Measurements from ENCODE around the gene SLC37A1. TPM values are rescaled to one million over a fixed set of nuclear protein-coding genes. Genes with fewer than 3 reads are reported as not detected.

Gene SLC37A1
- polyA plus RNA-seq, 1 experiment: 0.88 TPM

DNA sequence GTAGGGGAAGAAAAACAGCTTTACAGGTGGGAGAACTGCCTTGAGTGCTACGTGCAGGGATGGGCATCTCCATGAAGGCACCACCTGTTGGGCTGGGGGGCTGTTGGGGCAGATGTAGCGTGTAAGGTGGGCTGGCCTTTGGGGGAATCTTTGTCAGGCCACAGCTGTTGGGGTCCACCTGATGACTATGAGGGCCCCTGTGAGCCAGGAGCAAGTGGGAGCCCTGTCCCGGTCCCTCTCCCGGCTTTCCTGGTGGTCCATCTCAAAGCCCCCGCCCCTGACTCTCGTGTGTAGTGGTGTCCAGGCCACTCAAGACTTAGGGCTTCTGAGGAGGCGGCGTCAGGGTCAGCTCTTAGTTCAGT lies 13.5 kb downstream of the SLC37A1 start:
- no peak for DNase-seq (ENCODE audit: low read depth)
- Histone ChIP-seq H3K27me3 (ENCODE audit: control insufficient read depth, insufficient read depth, low read length) (0 out of 2 replicates have a peak, but pooled peaks cover 1% of the 10 kb centered on the region), H3K36me3 (ENCODE audit: control insufficient read depth, insufficient read depth, low read length) (no peaks in the 10 kb centered on the region), H3K4me3 (ENCODE audit: low read depth, low read length) (no peak overlapping the region)
- TF ChIP-seq, protein P1, sequence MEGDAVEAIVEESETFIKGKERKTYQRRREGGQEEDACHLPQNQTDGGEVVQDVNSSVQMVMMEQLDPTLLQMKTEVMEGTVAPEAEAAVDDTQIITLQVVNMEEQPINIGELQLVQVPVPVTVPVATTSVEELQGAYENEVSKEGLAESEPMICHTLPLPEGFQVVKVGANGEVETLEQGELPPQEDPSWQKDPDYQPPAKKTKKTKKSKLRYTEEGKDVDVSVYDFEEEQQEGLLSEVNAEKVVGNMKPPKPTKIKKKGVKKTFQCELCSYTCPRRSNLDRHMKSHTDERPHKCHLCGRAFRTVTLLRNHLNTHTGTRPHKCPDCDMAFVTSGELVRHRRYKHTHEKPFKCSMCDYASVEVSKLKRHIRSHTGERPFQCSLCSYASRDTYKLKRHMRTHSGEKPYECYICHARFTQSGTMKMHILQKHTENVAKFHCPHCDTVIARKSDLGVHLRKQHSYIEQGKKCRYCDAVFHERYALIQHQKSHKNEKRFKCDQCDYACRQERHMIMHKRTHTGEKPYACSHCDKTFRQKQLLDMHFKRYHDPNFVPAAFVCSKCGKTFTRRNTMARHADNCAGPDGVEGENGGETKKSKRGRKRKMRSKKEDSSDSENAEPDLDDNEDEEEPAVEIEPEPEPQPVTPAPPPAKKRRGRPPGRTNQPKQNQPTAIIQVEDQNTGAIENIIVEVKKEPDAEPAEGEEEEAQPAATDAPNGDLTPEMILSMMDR (IDR thresholded peaks at IDR 0.05; ENCODE audit: insufficient read depth, low read depth, low read length): no peak
- POLR2A ChIA-PET: no interaction called here
- CTCF ChIA-PET: interaction anchor here (0.9 to 1.1 kb wide), 2 partner anchors 9 to 12 kb away, joined by 3 to 4 read pairs; no protein-coding TSS in a partner anchor

DNA sequence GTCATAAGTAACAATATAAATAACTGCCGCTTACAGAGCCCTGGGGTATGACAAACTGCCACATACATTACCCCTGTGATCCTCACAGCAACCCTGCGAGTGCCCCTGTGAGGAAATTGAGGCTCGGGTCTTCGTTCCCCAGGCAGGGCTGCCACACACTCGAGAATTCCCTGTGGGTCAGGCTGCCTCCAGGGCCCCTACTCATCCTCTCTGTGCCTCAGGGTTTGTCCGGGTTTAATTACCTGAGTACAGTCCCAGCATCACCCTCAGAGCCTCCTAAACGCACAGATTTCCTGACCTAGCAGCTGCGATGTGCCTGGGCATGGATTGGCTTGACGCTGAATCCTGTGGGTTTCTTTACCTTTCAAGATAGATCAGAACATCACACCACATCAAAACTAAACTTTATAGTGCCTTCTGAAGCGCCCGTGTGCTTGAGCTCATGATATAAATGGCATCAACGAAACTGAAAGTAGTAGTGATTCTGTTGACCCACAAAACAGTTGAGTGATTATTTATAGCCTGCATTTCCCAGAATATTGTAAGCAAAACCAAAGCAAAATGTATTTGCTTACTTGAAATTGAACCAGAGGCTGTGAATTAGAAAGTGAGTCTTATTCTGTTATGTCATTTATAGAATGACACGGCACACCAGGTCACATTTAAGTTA lies 14.0 kb downstream of the SLC37A1 start:
- Histone ChIP-seq H3K36me3 (ENCODE audit: control insufficient read depth, insufficient read depth, low read length) (no peaks in the 10 kb centered on the region), H3K27me3 (ENCODE audit: control insufficient read depth, insufficient read depth, low read length) (0 out of 2 replicates have a peak, but pooled peaks cover 1% of the 10 kb centered on the region), H3K4me3 (ENCODE audit: low read depth, low read length) (no peak overlapping the region)
- DNase-seq (ENCODE audit: low read depth): no peak
- ChIA-PET POLR2A (no interaction called here), CTCF (interaction anchor here (0.9 to 1.1 kb wide), 2 partner anchors 9 to 12 kb away, joined by 3 to 4 read pairs; no protein-coding TSS in a partner anchor)
- TF ChIP-seq, protein P1 (IDR thresholded peaks at IDR 0.05; ENCODE audit: insufficient read depth, low read depth, low read length): no peak

DNA sequence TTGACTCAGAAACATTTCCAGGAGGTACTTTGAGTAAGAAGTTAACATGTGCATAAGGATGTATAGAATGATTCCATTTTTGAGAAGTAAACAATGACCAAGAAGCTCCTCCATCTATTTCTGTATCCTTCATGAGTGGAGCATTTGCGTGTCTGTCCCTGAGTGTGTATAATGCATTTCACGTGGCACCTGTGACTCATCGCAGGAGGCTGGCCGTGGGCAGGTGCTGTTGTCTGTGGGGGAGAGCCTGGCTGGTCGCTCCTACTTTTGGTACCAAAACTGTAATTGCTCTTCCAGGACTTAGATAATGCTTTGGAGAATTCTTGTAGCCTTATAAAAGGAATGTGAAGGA lies 16.5 kb downstream of the SLC37A1 start:
- TF ChIP-seq, protein P1 (IDR thresholded peaks at IDR 0.05; ENCODE audit: insufficient read depth, low read depth, low read length): no peak
- CTCF ChIA-PET: no interaction called here
- no peak overlapping the region for H3K4me3 ChIP-seq (ENCODE audit: low read depth, low read length)
- DNase-seq (ENCODE audit: low read depth): no peak
- no peaks in the 10 kb centered on the region for H3K27me3 ChIP-seq (ENCODE audit: control insufficient read depth, insufficient read depth, low read length)
- POLR2A ChIA-PET: no interaction called here
- no peaks in the 10 kb centered on the region for H3K36me3 ChIP-seq (ENCODE audit: control insufficient read depth, insufficient read depth, low read length)

DNA sequence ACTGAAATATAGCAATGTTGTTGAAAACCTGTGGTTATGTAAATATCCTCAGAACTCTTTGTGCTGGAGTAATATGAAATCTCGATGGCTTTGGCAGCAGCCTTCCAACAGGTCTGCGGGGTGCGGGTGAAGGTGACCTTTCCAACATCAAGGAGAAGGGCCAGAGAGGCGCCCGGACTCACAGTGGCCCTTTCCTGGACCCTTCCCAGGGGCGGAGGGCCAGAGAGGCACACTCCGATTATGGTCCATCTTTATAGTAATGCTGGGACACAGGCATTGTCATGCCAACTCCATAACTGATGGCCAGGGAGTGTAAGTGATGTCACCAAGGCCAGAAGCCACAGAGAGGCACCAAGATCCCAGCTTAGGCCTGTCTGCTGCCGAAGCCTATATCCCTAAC lies 18.1 kb downstream of the SLC37A1 start:
- ChIA-PET POLR2A (no interaction called here), CTCF (interaction anchor here (1.3 kb wide), 1 partner anchor 386 kb away, joined by 3 read pairs; no protein-coding TSS in a partner anchor)

DNA sequence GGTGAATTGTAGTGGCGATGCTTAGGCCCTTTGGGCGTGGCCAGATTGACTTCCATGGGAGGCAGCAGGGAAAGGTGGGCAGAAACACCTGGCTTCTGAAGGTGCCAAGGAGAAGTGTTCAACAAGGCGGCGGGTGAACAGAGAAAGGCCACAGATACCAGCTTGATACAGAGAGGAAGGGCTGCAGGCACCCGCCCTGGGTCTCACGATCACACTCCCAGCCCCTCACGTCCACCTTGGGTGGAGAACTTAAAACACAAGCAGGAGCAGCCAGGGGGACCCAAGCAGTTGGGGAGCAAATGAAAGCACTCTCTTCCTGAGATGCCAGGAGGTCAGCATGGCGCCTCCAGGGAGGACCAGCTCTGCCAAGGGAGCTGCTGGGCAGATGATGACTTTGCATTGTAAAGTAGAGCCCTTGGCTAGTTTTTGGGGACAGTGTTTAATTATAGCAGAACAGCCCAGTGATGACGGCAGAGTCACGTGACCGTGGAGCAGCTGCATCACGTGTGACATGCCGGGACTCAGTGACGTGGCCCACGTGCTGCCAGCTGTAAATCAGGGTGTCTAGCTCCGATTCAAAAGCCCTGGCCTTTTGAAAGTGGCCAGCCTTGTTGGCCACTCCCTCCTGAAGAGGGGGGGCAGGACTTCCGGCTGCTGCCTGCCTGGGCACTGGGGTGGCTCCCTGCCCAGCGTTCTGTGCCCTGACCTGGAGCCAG lies 19.0 kb downstream of the SLC37A1 start:
- no peak for DNase-seq (ENCODE audit: low read depth)
- no peaks in the 10 kb centered on the region for H3K27me3 ChIP-seq (ENCODE audit: control insufficient read depth, insufficient read depth, low read length)
- POLR2A ChIA-PET: no interaction called here
- H3K4me3 ChIP-seq (ENCODE audit: low read depth, low read length): no peak overlapping the region
- TF ChIP-seq, protein P1 (IDR thresholded peaks at IDR 0.05; ENCODE audit: insufficient read depth, low read depth, low read length): no peak
- CTCF ChIA-PET: interaction anchor here (1.2 to 1.3 kb wide), 2 partner anchors 65 to 387 kb away, joined by 3 read pairs; no protein-coding TSS in a partner anchor
- no peaks in the 10 kb centered on the region for H3K36me3 ChIP-seq (ENCODE audit: control insufficient read depth, insufficient read depth, low read length)

More for the DNA sequence above, 18.1 kb downstream of the SLC37A1 start:
- TF ChIP-seq, protein P1 (IDR thresholded peaks at IDR 0.05; ENCODE audit: insufficient read depth, low read depth, low read length): no peak
- Histone ChIP-seq H3K4me3 (ENCODE audit: low read depth, low read length) (no peak overlapping the region), H3K27me3 (ENCODE audit: control insufficient read depth, insufficient read depth, low read length) (no peaks in the 10 kb centered on the region), H3K36me3 (ENCODE audit: control insufficient read depth, insufficient read depth, low read length) (no peaks in the 10 kb centered on the region)
- DNase-seq (ENCODE audit: low read depth): no peak

Data from BJ (cell line).